GM18861 (cell line): ENCODE data around the gene BUD23.

Source experiments
- ATAC-seq: cut with Tn5 transposase; IDR thresholded peaks from one replicate; pipeline ENCODE4 v1.9.1; 2021; ENCODE audit not compliant: unreplicated experiment

The BUD23 gene

DNA sequence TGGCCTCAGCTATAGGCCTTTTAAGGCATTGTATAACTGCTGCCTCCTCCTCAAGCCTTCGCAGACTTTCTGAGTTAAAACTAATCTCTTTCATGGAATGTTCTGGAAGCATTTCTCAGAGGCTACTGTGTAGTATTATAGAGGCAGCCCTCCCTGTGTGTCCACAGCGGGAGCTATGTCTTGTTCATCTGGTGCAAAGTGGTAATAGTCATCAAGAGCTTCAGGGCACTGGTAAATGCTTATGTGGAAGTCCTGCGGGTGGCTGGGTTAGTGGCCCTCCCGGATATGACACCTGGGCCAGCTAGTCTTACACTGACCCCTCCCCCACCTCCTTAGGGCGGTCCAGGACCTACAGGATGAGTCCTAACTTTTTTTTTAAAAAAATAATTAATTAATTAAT is 57.4 kb downstream of the BUD23 start:
- no peak for ATAC-seq

DNA sequence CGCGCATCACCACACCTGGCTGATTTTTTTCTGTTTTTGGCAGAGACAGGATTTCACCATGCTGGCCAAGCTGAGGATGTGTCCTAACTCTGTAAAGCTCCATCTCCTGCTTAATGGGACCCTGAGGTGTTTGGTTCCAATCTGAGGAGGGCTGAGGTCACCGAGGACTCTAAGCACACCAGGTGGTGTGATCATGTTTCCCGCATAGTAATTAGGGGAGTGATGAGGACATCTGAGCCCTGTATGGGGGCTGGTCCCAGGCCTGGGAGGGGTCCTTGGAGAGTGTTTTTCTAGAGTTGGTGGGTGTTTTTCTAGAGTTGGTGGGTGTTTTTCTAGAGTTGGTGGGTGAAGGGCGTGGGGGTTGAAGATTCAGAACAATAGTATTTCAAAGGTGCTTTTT is 58.2 kb downstream of the BUD23 start:
- no peak for ATAC-seq

GRCh38 chr7:73742338-73742752 is 58.9 kb downstream of the BUD23 start:
- no peak for ATAC-seq

DNA sequence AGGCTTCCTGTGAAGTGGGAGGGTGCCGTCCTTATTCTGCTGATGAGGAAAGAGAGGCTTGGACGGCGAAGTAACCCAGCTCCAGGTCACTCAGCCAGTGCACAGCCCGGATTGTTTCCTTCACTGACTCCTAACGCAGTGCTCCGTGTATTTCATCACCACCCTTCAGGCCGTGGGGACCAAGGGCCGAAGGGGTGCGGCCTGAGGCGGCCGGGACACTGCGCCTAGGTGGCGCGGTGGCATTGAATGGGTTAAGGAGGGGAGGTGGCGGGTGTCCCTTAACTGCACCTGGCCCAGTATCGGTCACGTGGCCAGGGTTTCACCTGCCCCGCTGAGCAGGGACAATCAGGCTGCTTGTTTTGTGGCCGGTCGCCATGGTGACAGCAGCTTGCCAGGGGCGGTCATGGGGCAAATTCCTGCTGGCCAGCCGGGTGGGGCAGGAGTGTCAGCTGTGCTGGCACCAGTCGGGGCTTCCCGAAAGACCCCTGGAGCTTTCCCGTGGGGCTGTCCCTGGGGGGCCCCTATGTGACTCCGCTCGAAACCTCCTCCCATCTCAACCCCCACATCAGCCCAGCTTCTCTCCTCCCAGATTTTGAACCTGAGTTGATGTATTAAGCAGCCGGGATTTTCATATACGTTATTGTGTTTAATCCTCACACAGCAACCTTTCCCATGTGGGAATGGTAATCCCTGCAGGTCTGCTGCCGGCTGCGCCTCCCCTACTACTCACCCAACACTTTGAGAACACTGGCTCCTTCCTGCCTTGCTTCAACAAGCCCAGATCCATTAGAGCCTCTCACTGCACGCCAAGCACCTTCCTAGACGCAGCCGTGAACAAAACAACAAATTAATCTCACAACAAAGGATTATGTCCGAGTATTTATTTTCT is 59.6 kb downstream of the BUD23 start:
- no peak for ATAC-seq

GRCh38 chr7:73746378-73746777 is 63.0 kb downstream of the BUD23 start:
- ATAC-seq = no peak
